ENCODE data around the gene WNT9A.
"Not testable (repeated sequence)": the region's sequence is repeated elsewhere in the genome, so short reads cannot be mapped to it uniquely, and the experiment has no call there.

WNT9A gene

GRCh38 chr1:227887697-227888403, 59.9 kb downstream of the WNT9A start:
- DNase-seq (ENCODE audit: low read depth in 2 of 3, low spot score in 2 of 3) = no peak

DNA sequence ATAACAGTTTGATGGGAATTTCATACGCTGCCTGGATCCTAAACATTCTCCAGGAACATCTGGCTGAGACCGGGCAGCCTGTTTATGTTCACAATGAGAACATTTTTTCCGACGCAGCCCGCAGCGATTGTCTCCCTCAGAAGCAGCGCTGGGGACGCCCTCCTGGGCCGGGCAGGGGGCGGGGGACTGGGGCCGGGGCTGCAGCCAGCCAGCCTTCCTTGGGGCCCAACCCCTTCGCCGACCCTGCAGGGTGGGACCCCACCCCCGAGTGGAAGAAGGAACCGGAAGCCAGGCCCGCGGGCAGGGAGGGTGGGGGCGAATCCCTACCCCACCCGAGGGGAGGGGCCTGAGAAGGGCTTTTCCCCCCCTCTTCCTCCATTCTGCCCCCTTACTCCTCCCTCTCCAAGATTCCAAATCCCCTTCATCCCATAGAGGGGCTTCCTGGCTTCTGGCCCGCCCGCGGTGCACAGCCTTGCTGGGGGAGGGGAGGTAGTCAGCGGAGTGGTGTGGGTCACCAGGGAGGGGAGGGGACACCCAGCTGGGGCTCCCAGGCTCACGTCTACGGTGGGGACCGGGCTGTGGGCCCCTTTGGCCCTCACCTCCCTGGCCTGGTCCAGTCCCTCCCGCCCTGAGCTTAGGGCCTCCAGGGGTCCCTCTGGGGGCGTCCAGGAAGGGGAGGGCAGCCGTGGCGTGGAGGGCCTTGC, 60.6 kb downstream of the WNT9A start:
- DNase-seq (ENCODE audit: low read depth in 2 of 3, low spot score in 2 of 3) = no peak

DNA sequence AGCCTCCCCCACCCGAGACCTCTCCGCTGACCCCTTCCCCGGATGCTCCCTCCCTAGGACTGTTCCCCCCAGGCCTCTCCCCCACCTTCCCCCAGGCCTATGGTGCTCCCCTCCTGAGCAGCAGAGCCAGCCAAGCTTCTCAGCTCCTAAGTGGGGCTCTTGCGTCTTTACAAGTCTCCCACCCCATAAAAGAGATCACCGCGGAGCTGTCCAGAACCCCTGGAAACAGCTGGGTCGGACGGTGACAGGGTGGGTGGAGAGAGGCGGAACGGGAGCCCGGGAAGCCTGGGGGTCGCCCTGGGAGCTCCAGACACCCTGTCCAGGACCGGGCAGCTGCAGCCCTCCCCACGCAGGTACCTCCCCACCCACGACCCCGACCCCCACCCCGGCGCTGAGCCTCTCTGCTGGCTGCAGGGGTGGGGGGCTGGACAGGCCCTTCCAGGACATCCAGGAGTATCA, 61.2 kb downstream of the WNT9A start:
- DNase-seq (ENCODE audit: low read depth in 2 of 3, low spot score in 2 of 3) = no peak

DNA sequence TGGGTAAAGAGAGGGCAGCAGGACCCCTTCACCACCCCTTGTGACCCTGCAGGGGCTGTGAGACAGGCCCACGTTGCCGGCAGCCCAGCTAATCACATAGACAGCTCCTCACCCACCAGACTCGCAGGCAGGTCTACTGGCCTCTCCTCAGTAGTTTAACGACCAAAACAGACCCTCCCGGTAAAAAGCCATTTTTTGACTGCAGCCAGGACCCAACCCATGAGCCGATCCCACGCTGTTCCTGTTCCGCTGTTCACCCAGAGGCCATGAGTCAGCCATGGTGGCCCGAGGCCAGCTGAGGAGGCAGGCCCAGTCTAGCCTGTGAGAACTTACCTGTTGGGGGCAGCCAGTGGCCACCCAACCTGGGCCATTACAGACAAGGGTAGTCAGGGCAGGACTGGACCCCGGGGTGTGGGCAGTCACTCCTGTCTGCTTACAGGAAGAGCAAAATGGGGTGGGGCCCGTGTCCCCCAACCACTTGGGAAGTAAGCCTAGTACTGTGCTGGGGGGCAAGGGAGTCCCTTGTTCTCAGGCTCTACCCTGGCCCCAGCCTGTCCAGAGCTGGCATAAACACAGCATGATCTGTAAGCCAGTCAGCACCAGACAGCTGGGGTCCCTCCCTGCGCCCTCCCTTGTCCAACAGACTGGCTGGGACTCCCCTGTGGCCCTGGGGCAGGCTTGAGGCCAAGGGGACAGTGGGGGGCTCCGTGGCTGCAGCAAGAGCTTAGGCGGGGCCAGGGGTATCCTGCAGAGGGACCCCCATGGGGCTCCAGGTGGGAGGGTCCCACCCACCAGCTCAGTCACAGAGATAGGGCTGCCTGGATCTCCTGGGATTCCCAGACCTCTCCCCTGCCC, 61.9 kb downstream of the WNT9A start:
- DNase-seq (ENCODE audit: low read depth in 2 of 3, low spot score in 2 of 3) = no peak

DNA sequence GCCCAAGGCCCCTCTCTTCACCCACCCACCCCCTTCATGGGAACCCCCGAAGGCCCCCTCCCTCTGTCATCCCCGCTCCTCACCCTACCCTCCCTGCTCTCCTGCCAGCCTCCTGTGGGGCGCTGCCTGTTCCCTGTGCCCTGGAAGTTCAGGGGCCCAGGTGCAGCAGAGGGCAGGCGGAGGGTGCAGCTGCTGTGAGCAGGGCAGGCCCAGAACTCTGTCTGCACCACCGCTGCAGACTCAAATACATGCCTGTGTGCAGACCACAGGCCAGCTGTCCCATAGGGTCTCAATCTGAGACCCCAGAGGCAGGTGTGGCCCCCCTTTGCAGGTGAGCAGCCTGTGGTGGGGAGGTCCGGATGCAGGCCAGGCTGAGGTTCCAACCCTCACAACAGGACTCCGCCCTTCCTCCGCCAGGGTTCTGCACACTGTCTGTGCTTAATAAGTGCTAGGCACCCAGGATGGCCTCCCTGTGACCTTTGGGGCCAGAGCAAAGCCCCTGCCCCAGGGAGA, 62.5 kb downstream of the WNT9A start:
- no peak for DNase-seq (ENCODE audit: low read depth in 2 of 3, low spot score in 2 of 3)

DNA sequence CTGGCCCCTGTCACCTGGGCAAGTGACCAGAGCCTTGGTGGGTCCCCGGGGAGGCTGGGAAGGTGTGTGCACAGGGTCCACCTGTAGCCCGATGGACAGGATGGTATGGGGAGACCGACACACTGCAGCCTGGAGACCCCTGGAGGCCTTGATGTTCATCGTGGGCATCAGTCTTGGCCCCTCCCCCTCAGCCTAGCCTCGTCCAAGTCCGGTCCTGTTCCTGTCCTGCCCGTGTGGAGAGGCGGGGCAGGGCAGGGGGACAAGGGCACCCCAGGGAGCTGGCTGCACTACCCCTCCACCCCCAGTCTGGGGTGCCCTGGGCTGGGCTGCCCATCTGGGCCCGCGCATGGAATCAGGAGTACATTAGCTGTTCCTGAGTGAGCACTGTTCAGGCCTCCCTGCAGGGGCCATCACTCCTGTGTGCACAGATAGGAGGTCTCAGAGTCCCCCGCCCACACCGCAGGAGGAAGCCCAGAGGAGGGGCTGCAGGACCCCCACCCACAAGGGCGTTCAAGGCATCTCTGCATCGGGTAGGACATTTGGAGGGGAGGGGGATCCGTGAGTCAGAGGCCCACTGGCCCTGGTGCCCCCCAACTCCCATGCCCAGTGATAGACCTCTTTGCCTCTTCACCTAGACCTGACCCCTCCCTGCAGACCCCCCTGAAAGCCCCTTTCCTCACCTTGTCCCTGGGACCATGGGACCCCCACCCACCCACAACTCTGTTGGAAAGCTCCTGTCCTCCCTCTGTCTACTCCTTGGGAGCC, 63.2 kb downstream of the WNT9A start:
- peak in 1 of 3 experiments; percentile 0 for DNase-seq (ENCODE audit: low read depth in 2 of 3, low spot score in 2 of 3)

- DNase-seq (ENCODE audit: low read depth in 2 of 3, low spot score in 2 of 3) = no peak
Measured at GRCh38 chr1:227883641-227884301, 64.0 kb downstream of the WNT9A start.

DNA sequence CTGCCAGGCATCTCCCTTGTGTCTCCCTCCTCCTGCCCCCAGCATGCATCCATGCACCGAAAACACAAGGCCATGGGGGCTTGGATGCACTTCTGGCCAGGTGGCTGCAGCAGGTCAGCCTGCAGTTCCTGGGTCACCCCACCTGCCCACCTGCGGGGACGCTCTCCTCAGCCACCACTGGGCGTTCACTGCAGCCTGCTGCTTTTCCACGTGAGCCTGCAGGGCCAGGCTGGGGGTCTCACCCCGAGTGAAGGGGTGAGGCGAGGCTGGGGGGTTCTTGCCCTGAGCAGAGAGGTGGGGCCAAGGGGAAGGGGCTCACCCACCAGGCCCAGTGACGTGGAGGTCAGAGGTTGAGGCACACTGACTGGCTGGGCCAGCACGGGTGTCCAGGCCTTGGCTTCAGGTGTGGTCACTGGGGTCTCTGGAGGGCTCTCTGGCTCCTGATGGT, 64.6 kb downstream of the WNT9A start:
- no peak for DNase-seq (ENCODE audit: low read depth in 2 of 3, low spot score in 2 of 3)

DNA sequence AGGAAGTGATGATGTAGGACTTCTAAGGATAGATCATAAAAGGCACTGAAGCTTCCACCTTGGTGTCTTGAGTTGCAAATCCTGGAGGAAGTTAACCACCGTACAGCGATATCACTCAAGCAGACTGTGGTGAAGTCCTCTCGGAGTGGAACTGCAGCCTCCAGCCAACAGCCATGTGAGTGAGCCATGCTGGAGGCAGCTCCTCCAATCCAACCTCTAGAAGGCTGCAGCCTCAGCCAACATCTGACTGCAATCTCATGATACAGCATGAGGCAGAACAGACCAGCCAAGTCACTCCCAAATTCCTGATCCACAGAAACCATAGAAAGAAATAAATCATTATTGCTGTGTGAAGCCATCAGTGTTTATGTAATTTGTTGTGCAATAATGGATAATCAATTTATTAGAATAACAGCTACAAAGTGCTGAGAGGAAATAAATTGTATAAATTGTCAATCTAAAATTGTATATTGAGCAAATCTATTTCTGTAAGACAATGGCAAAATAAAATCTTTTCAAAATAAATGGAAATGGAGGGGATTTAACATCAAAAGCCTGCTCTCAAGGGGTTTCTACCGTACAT, 67.3 kb downstream of the WNT9A start:
- DNase-seq (ENCODE audit: low read depth in 2 of 3, low spot score in 2 of 3) = no peak

GRCh38 chr1:227877810-227878209, 69.9 kb downstream of the WNT9A start:
- DNase-seq (ENCODE audit: low read depth in 2 of 3, low spot score in 2 of 3) = not testable (repeated sequence)

- not testable (repeated sequence) for DNase-seq (ENCODE audit: low read depth in 2 of 3, low spot score in 2 of 3)
Measured at GRCh38 chr1:227871892-227872291, 75.8 kb downstream of the WNT9A start.

DNA sequence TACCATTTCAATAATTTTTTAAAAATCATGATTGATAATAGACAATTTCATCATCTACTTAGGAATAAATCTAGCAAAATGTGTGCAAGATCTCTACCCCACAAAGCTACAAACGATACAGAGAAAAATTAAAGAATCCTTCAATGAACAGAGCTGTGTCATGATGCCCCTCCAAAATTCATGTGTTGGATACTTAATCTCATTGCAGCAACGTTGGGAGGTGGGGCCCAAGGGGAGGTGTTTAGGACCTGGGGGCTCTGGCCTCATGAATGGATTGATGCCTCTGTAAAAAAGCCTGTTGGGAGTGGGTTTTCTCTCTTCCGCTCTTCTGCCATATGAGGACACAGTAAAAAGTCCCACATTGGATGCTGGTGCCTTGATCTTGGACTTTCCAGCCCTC, 77.4 kb downstream of the WNT9A start:
- no peak for DNase-seq (ENCODE audit: low read depth in 2 of 3, low spot score in 2 of 3)

DNA sequence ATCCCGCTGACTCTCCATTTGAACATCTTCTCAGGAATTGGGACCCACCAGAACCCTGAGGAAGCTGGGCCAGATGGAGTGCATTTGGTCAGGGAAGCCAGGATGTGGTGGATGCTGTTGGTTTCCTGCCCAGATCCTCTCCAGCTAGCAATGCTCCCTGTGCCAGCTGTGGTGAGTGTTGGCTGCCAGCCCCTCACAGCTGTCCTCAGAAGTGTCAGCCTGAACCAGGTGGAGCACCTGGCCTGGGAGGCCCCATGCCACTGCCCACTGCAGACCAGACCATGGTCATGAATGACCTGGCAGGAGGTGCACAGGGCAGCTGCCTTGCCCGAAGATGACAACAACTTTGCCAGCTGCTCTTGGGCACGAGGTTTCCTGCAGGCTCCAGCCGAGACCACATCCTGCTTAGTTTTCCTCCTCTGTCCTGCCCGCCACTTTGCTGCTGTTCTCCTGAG, 77.9 kb downstream of the WNT9A start:
- DNase-seq (ENCODE audit: low read depth in 2 of 3, low spot score in 2 of 3) = no peak

GRCh38 chr1:227869279-227869842, 78.4 kb downstream of the WNT9A start:
- no peak for DNase-seq (ENCODE audit: low read depth in 2 of 3, low spot score in 2 of 3)
